ENCODE measurements around the gene CHRDL1. TPM values are rescaled to one million over a fixed set of nuclear protein-coding genes. Genes with fewer than 3 reads are reported as not detected.

CHRDL1 gene, protein sequence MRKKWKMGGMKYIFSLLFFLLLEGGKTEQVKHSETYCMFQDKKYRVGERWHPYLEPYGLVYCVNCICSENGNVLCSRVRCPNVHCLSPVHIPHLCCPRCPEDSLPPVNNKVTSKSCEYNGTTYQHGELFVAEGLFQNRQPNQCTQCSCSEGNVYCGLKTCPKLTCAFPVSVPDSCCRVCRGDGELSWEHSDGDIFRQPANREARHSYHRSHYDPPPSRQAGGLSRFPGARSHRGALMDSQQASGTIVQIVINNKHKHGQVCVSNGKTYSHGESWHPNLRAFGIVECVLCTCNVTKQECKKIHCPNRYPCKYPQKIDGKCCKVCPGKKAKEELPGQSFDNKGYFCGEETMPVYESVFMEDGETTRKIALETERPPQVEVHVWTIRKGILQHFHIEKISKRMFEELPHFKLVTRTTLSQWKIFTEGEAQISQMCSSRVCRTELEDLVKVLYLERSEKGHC
- total RNA-seq (2022; extraction: Qiagen RNA extraction; ENCODE audit: low read depth) = not detected in 5 replicates

DNA sequence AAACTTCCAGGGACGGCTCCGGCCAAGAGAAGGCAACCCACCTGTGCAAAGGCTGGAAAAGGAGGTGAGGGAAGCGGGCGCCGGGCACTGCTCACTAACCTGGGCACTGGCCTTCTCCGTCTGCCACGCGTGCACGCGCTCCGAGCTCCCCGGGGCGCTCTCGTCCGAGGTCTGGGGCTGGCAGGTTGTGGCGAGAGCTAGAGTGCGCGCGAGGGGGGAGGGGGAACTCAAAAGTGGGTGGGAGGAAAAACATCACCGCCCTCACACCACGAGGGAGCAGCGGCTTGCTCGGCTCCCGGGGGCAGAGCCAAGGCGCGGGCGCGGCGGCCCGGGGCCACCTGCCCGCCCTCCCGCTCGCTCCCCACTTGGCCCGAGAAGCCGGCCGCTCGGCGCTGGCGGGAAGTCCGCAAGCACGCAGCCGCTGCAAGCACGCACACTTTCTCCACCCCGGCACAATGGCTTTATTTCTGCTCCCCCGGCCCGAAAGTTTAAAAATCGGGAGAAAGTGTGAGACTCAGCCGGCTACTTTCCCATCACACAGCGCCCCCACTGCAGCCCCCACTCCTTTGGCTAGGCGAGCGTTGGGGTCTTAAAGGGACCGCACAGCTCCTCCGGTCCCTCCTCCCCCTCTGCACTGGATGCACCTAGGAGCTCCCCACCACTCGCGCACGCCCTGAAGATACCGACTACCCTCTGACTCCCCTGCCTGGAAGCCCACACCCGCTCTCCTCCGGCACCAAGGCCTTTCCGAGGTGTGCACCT, at the start of gene CHRDL1:
CHRDL1 (minus strand) TSS at position 173 of the 762 bp plus-strand sequence. CDS start 3,636 bp downstream, outside the sequence.

